OCI-LY7 (cell line): Measurements from ENCODE around the gene GPD2.

ENCODE experiments used
- CTCF ChIP-seq: fragments of 200-600 bp; sonication (generic); conservative IDR thresholded peaks from 2 replicates; pipeline ENCODE4 v1.5.1; 2014; ENCODE audit warnings: mild to moderate bottlenecking, antibody characterized with exemption, low read length, moderate library complexity, mixed read lengths
- EZH2phosphoT487 ChIP-seq: fragments of 200-600 bp; sonication (generic); IDR thresholded peaks from 2 replicates; pipeline ENCODE4 v1.6.1; 2018; ENCODE audit warnings: low read depth, borderline replicate concordance, mild to moderate bottlenecking, mixed run types, antibody characterized with exemption, low read length, moderate library complexity, mixed read lengths

GRCh38 chr2:156399224-156399949, 36.8 kb upstream of the GPD2 start:
- TF ChIP-seq CTCF (no peak), EZH2phosphoT487 (no peak)
